Thoracic aorta (tissue), 2 donors: ENCODE data around the gene CD300A. TPM values are rescaled to one million over a fixed set of nuclear protein-coding genes. Genes with fewer than 3 reads are reported as not detected.

Source experiments
- ATAC-seq: fragments of 150-250 bp; one replicate; pipeline ENCODE4 v1.8.0; 2017; ENCODE audit warnings: low read depth; ENCODE audit not compliant: insufficient number of reproducible peaks, low FRiP score
- DNase-seq: peaks from one replicate; pipeline ENCODE4 v3.0.0-alpha.2; 2020; ENCODE audit warnings: low spot score
- H3K27ac ChIP-seq, 2 donors: fragments of 200-600 bp; sonication (generic); 1 replicate in 1 of 2; 2 replicates in 1 of 2; pipeline ENCODE4 v1.5.1; 2016; ENCODE audit warnings: mild to moderate bottlenecking in 2 of 2, moderate library complexity in 2 of 2
- H3K27me3 ChIP-seq: fragments of 200-600 bp; sonication (generic); replicated peaks from 2 replicates; pipeline ENCODE4 v1.6.0; 2016; ENCODE audit warnings: mild to moderate bottlenecking; ENCODE audit not compliant: insufficient read depth
- H3K36me3 ChIP-seq: fragments of 200-600 bp; sonication (generic); one replicate; pipeline ENCODE4 v1.5.1; 2016
- H3K4me1 ChIP-seq, 2 donors: fragments of 200-600 bp; sonication (generic); 1 replicate in 1 of 2; 2 replicates in 1 of 2; pipeline versions ENCODE4 v1.5.1 to v1.6.0; 2016; ENCODE audit warnings: low read depth in 2 of 2, mild to moderate bottlenecking in 1 of 2; ENCODE audit not compliant: control insufficient read depth in 1 of 2
- H3K4me3 ChIP-seq: fragments of 200-600 bp; sonication (generic); 2 replicates; pipeline ENCODE4 v1.5.1; 2016; ENCODE audit warnings: mild to moderate bottlenecking
- H3K9me3 ChIP-seq: fragments of 200-600 bp; sonication (generic); 2 replicates; pipeline ENCODE4 v1.5.1; 2016
- CTCF ChIP-seq: fragments of 200-600 bp; sonication (generic); IDR thresholded peaks from one replicate; pipeline ENCODE4 v1.5.1; 2019; ENCODE audit warnings: antibody characterized with exemption
- total RNA-seq, 2 donors: library from RNA; depleted of rRNA; stranded (reverse); fragments of >200 nt; gene quantifications; one replicate each; pipeline versions ENCODE4 v1.1.0 to v1.2.3, GENCODE V29; 2016

CD300A gene
- total RNA-seq, 2 donors from 2014 or later = 7.7 to 8.0 TPM

GRCh38 chr17:74477411-74477810, 11.0 kb downstream of the CD300A start:
- H3K27ac ChIP-seq = no peak overlapping the region
- H3K4me1 ChIP-seq = no peaks in the 10 kb centered on the region
- H3K9me3 ChIP-seq = no peaks in the 10 kb centered on the region
- ATAC-seq (no peak), DNase-seq (no peak)
- no peaks in the 10 kb centered on the region for H3K36me3 ChIP-seq
- no peak overlapping the region for H3K4me3 ChIP-seq
- TF ChIP-seq CTCF = no peak
- H3K27me3 ChIP-seq = no peaks in the 10 kb centered on the region

GRCh38 chr17:74478420-74479100, 12.1 kb downstream of the CD300A start:
- no peaks in the 10 kb centered on the region for H3K27me3 ChIP-seq
- no peak overlapping the region for H3K27ac ChIP-seq
- DNase-seq = no peak

GRCh38 chr17:74480290-74480689, 13.9 kb downstream of the CD300A start:
- Histone ChIP-seq H3K4me1 (no peaks in the 10 kb centered on the region), H3K36me3 (no peaks in the 10 kb centered on the region), H3K27ac (no peak overlapping the region), H3K9me3 (no peaks in the 10 kb centered on the region), H3K4me3 (no peak overlapping the region), H3K27me3 (no peaks in the 10 kb centered on the region)
- TF ChIP-seq CTCF = no peak
- DNase-seq (no peak), ATAC-seq (no peak)

More at GRCh38 chr17:74478420-74479100, 12.1 kb downstream of the CD300A start:
- Histone ChIP-seq H3K9me3 (no peaks in the 10 kb centered on the region), H3K4me1 (no peaks in the 10 kb centered on the region), H3K4me3 (no peak overlapping the region), H3K36me3 (no peaks in the 10 kb centered on the region)
- TF ChIP-seq CTCF = no peak
- ATAC-seq = no peak

- no peaks in the 10 kb centered on the region for H3K27me3 ChIP-seq
- H3K4me3 ChIP-seq = no peak overlapping the region
- TF ChIP-seq CTCF = no peak
- H3K36me3 ChIP-seq = no peaks in the 10 kb centered on the region
- H3K27ac ChIP-seq = no peak overlapping the region
- ATAC-seq (no peak), DNase-seq (no peak)
- H3K4me1 ChIP-seq = no peaks in the 10 kb centered on the region
- no peaks in the 10 kb centered on the region for H3K9me3 ChIP-seq
These were observed 15.2 kb downstream of the CD300A start for GRCh38 chr17:74481621-74482020.

- no peak for TF ChIP-seq CTCF
- no peak for DNase-seq
- H3K27me3 ChIP-seq = no peaks in the 10 kb centered on the region
These were observed 17.6 kb downstream of the CD300A start for GRCh38 chr17:74484066-74484465.

More at GRCh38 chr17:74484066-74484465, 17.6 kb downstream of the CD300A start:
- Histone ChIP-seq H3K4me3 (no peak overlapping the region), H3K4me1 (no peaks in the 10 kb centered on the region), H3K9me3 (no peaks in the 10 kb centered on the region), H3K36me3 (no peaks in the 10 kb centered on the region), H3K27ac (no peak overlapping the region)
- ATAC-seq = no peak
